T1000 (cell line): ENCODE measurements around the gene LPCAT3.
A peak's percentile ranks its signal among the peaks of the same experiment; 100 is the strongest.

Experiments
- DNase-seq: peaks from one replicate; lab custom pipeline; 2025; ENCODE audit warnings: mixed read lengths; lab: John Stamatoyannopoulos, UW

LPCAT3 gene

DNA sequence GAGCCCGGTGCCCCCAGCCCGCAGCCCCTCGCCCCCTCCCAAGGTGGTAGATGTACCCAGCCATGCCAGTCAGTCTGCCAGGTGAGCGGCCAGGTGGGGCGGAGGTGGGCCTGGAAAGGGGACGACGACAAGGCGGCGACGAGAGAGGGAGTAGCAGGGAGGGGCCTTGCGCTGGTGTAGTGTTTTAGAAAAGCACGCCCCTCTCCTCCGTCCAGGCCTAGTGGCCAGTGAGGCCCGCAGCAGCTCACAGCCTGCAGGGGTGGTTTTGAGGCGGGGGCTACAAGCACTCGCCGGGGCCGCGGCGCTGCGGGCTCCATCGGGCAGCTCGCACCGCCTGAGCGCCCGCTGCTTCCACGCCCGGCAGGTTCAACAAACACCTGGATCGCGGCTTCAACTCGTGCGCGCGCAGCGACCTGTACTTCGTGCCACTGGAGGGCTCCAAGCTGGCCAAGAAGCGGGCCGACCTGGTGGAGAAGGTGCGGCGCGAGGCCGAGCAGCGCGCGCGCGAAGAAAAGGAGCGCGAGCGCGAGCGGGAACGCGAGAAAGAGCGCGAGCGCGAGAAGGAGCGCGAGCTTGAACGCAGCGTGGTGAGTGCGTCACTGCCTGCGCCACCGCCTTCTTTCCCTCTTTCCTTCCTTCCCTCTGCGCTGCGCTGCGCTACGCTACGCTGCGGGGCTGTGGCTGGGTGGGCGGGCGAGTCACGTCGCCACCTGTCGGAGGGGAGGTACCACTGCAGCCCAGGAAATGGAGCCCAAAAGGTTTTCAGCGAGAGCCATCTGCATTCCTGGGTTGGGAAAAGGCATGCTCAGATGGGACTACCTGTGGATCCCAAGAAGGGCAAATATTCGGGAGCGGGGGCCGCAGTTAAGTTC lies 80.6 kb downstream of the LPCAT3 start:
- DNase-seq = peak; percentile 71

- DNase-seq = no peak
Measured at GRCh38 chr12:6936636-6937480, 81.4 kb downstream of the LPCAT3 start.

DNA sequence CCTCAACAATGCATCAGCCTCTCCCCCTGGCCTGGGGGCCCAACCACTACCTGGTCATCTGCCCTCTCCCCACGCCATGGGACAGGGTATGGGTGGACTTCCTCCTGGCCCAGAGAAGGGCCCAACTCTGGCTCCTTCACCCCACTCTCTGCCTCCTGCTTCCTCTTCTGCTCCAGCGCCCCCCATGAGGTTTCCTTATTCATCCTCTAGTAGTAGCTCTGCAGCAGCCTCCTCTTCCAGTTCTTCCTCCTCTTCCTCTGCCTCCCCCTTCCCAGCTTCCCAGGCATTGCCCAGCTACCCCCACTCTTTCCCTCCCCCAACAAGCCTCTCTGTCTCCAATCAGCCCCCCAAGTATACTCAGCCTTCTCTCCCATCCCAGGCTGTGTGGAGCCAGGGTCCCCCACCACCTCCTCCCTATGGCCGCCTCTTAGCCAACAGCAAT lies 82.1 kb downstream of the LPCAT3 start:
- DNase-seq = no peak

- no peak for DNase-seq
Measured at GRCh38 chr12:6935371-6936193, 82.7 kb downstream of the LPCAT3 start.

GRCh38 chr12:6934110-6934509 lies 84.2 kb downstream of the LPCAT3 start:
- no peak for DNase-seq

GRCh38 chr12:6932766-6933165 lies 85.5 kb downstream of the LPCAT3 start:
- no peak for DNase-seq

DNA sequence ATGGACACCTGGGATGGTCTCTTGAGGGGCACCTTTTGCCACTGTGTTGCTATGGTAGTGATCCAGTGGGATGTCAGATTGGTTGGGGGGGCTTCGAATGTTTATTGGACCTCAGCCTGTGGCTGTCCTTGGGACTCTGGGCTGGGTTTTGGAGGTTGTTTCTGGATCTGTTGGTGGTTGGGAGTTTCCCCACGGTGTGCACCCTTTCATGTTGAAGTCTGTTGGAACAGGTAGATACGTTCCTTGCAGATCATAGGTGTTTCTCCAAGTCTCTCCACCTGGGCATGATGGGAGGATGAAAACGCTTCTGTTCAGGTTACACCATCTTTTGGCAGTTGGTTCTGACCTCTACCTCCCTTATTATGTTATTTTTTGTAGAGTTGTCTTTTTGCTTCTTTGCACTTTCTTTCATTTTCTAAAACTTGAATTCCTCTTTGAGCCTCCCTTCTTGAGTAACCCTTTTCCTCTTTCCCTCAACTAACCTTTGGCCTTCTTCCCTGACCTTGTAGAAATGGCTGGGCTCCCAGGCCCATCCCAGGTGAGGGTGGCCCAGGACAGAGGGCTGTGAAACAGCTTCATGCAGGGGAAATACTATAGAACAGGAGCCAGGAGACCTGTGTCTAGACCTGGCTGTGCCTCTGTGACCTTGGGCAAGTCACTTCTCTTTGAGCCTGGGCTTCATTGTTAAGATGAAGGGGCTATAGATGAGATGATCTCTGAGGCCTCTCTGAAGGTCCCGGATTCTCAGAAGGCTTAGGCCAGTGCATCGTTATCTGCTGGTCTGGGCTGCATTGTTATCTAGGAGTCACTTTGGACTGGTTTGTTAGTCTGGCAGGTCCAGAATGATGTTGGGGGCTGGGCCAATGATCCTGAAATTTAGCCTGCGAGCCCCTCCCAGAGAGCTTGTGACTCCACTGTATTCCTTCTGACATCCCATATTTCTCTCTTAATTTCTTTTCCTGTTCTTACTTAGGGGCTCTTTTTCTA lies 88.5 kb downstream of the LPCAT3 start:
- DNase-seq = no peak

GRCh38 chr12:6928703-6929407 lies 89.4 kb downstream of the LPCAT3 start:
- no peak for DNase-seq

GRCh38 chr12:6928022-6928702 lies 90.1 kb downstream of the LPCAT3 start:
- DNase-seq = no peak

DNA sequence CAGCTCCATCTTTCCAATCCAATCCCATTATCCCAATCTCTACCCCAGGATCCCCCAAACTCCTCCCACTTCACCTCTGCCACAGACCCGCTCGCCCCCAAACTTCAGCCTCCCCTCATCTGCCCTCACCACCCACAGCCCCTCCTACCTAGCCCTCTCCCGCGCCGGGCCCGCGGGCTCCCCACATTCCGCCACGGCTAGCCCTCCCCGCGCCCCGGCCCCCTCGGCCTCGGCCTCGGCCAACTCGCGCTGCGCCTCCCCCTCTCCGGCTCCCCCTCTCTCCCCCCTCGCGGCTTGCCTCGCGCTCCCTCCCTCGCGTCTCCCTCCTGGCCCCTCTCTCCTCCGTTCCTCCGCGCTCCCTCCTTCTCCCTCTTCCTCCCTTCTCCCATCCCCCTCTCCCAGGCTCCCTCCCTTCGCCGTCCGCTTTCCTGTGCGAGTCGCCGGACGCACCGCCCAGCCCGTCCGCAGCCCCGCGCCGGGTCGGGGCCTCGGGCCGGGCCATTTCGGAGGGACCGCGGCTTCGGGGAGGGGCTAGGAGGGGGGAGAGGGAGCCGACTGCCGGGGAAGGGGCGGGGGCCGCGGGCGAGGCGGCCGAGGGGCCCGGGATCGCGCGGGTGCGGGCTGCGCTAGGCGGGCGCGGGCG lies 90.8 kb downstream of the LPCAT3 start, which contains the start of gene ATN1:
Gene ATN1 (plus strand): TSS at position 581 of the 643 bp plus-strand sequence. CDS start 6,043 bp downstream, outside the sequence.
- DNase-seq = no peak
